Liver (tissue), 3 donors: ENCODE results near the gene ALS2CL.

Experiments
- CTCF ChIP-seq: fragments of 150-350 bp; IDR thresholded peaks from 2 replicates; pipeline ENCODE4 v1.5.1; 2017; ENCODE audit warnings: improper control_type of control experiment, low read depth, low read length; ENCODE audit not compliant: missing input control
- JUND ChIP-seq, 2 donors: IDR thresholded peaks; 2 replicates each; pipeline ENCODE4 v1.6.1; 2016; ENCODE audit warnings: antibody characterized with exemption in 2 of 2
- MAX ChIP-seq: IDR thresholded peaks from 2 replicates; pipeline ENCODE4 v1.6.1; 2016; ENCODE audit warnings: antibody characterized with exemption
- RAD21 ChIP-seq, 2 donors: IDR thresholded peaks; 2 replicates each; pipeline ENCODE4 v1.6.1; 2016; ENCODE audit warnings: antibody characterized with exemption in 2 of 2, mild to moderate bottlenecking in 2 of 2
- TAF1 ChIP-seq: conservative IDR thresholded peaks from 2 replicates; pipeline ENCODE4 v1.6.1; 2016; ENCODE audit warnings: antibody characterized with exemption, mild to moderate bottlenecking
- YY1 ChIP-seq: IDR thresholded peaks from 2 replicates; pipeline ENCODE4 v1.6.1; 2016; ENCODE audit warnings: antibody characterized with exemption, mild to moderate bottlenecking
- ZBTB33 ChIP-seq: IDR thresholded peaks from 2 replicates; pipeline ENCODE4 v1.6.1; 2016; ENCODE audit warnings: antibody characterized with exemption
- TF ChIP-seq, protein P1 (sequence below): IDR thresholded peaks from 2 replicates; pipeline ENCODE4 v1.6.1; 2016; ENCODE audit warnings: antibody characterized with exemption, mild to moderate bottlenecking
- donor health status: healthy.
- donor health status: healthy.

GRCh38 chr3:46716461-46717441 lies 23.3 kb upstream of the ALS2CL start:
- TF ChIP-seq, protein P1, sequence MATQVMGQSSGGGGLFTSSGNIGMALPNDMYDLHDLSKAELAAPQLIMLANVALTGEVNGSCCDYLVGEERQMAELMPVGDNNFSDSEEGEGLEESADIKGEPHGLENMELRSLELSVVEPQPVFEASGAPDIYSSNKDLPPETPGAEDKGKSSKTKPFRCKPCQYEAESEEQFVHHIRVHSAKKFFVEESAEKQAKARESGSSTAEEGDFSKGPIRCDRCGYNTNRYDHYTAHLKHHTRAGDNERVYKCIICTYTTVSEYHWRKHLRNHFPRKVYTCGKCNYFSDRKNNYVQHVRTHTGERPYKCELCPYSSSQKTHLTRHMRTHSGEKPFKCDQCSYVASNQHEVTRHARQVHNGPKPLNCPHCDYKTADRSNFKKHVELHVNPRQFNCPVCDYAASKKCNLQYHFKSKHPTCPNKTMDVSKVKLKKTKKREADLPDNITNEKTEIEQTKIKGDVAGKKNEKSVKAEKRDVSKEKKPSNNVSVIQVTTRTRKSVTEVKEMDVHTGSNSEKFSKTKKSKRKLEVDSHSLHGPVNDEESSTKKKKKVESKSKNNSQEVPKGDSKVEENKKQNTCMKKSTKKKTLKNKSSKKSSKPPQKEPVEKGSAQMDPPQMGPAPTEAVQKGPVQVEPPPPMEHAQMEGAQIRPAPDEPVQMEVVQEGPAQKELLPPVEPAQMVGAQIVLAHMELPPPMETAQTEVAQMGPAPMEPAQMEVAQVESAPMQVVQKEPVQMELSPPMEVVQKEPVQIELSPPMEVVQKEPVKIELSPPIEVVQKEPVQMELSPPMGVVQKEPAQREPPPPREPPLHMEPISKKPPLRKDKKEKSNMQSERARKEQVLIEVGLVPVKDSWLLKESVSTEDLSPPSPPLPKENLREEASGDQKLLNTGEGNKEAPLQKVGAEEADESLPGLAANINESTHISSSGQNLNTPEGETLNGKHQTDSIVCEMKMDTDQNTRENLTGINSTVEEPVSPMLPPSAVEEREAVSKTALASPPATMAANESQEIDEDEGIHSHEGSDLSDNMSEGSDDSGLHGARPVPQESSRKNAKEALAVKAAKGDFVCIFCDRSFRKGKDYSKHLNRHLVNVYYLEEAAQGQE, result no peak
- TF ChIP-seq CTCF (no peak), ZBTB33 (no peak), MAX (no peak), RAD21 (IDR thresholded peaks at IDR 0.05) (no peak), YY1 (no peak), TAF1 (no peak), JUND (IDR thresholded peaks at IDR 0.05) (no peak)
